Keratinocyte (primary cell): ENCODE results near the gene RARRES1. TPM values are rescaled to one million over a fixed set of nuclear protein-coding genes. Genes with fewer than 3 reads are reported as not detected.

ENCODE experiments used
- DNase-seq: peaks from one replicate; pipeline ENCODE4 v3.0.0-alpha.2; 2011; ENCODE audit warnings: low read depth, missing footprints, low spot score
- FAIRE-seq: peaks from 2 replicates; lab custom pipeline; 2011; peaks lifted over from hg19 to GRCh38; lab: Jason Lieb, UNC
- H2AFZ ChIP-seq: 2 replicates; pipeline ENCODE4 v1.6.0; 2012; ENCODE audit warnings: low read length, control low read depth, inconsistent platforms; ENCODE audit not compliant: control insufficient read depth
- H3K27ac ChIP-seq: 2 replicates; pipeline ENCODE4 v1.5.1; 2011; ENCODE audit warnings: low read length; ENCODE audit not compliant: control insufficient read depth, insufficient read depth
- H3K27me3 ChIP-seq: 3 replicates; pipeline ENCODE4 v1.6.0; 2011; ENCODE audit warnings: low read length; ENCODE audit not compliant: control insufficient read depth, insufficient read depth; ENCODE audit errors: extremely low read depth
- H3K36me3 ChIP-seq, 2 experiments: 2 replicates in 1 of 2; 3 replicates in 1 of 2; pipeline ENCODE4 v1.5.1; 2011; ENCODE audit warnings: low read length in 2 of 2, mild to moderate bottlenecking in 1 of 2; ENCODE audit not compliant: control insufficient read depth in 2 of 2, insufficient read depth in 2 of 2; ENCODE audit errors: extremely low read depth in 1 of 2
- H3K4me1 ChIP-seq: 3 replicates; pipeline ENCODE4 v1.5.1; 2011; ENCODE audit warnings: low read length; ENCODE audit not compliant: control insufficient read depth, insufficient read depth; ENCODE audit errors: extremely low read depth
- H3K4me2 ChIP-seq: 3 replicates; pipeline ENCODE4 v1.6.0; 2011; ENCODE audit warnings: low read depth, low read length; ENCODE audit not compliant: control insufficient read depth, insufficient read depth; ENCODE audit errors: extremely low read depth
- H3K4me3 ChIP-seq, 3 experiments: fragments of 200-600 bp in 1 of 3; sonication (generic) in 1 of 3; 2 replicates in 2 of 3; 3 replicates in 1 of 3; pipeline ENCODE4 v1.5.1; 2011 to 2016; ENCODE audit warnings: low read length in 3 of 3, mild to moderate bottlenecking in 3 of 3, control low read depth in 2 of 3, inconsistent platforms in 1 of 3, low read depth in 1 of 3, mixed read lengths in 1 of 3, mixed run types in 1 of 3, moderate library complexity in 1 of 3; ENCODE audit not compliant: control insufficient read depth in 2 of 3, insufficient read depth in 2 of 3; ENCODE audit errors: extremely low read depth in 1 of 3
- H3K79me2 ChIP-seq: 2 replicates; pipeline ENCODE4 v1.6.0; 2012; ENCODE audit warnings: low read length; ENCODE audit not compliant: control insufficient read depth, insufficient read depth
- H3K9ac ChIP-seq: 3 replicates; pipeline ENCODE4 v1.6.0; 2011; ENCODE audit warnings: low read length; ENCODE audit not compliant: control insufficient read depth, insufficient read depth; ENCODE audit errors: extremely low read depth
- H3K9me1 ChIP-seq: 3 replicates; pipeline ENCODE4 v1.6.0; 2011; ENCODE audit warnings: low read length; ENCODE audit not compliant: control insufficient read depth, insufficient read depth; ENCODE audit errors: extremely low read depth
- H3K9me3 ChIP-seq: 2 replicates; pipeline ENCODE4 v1.5.1; 2012; ENCODE audit warnings: low read depth, low read length; ENCODE audit not compliant: control insufficient read depth
- H4K20me1 ChIP-seq: 3 replicates; pipeline ENCODE4 v1.6.0; 2011; ENCODE audit warnings: low read length; ENCODE audit not compliant: control insufficient read depth, insufficient read depth; ENCODE audit errors: extremely low read depth
- CTCF ChIP-seq, 3 experiments: IDR thresholded peaks in 1 of 3; conservative IDR thresholded peaks in 1 of 3; optimal IDR thresholded peaks in 1 of 3; 2 replicates in 2 of 3; 3 replicates in 1 of 3; pipeline versions ENCODE3 to v1.5.1; 2011; ENCODE audit warnings: low read length in 3 of 3, mild to moderate bottlenecking in 3 of 3, moderate library complexity in 2 of 3, control low read depth in 1 of 3, inconsistent platforms in 1 of 3; ENCODE audit not compliant: insufficient read depth in 2 of 3; ENCODE audit errors: extremely low read depth in 1 of 3
- EZH2 ChIP-seq: IDR thresholded peaks from one replicate; pipeline ENCODE4 v1.6.1; 2012; ENCODE audit warnings: inconsistent platforms, mild to moderate bottlenecking, low read length, moderate library complexity
- dilution Hi-C: fragments of 300-500 bp; cut with MboI; formaldehyde crosslinking; loops from one replicate; pipeline ENCODE4 v1.7.0; 2020; ENCODE audit warnings: low sequenced_read_pairs; ENCODE audit not compliant: extremely low pct_ligation_motif_present
- polyA plus RNA-seq, 5 experiments: library from polyadenylated mRNA; depleted of rRNA in 3 of 5; stranded (reverse) in 3 of 5; stranded (forward) in 1 of 5; unstranded in 1 of 5; fragments of >200 nt; gene quantifications; 1 replicate in 1 of 5; 2 replicates in 3 of 5; 3 replicates in 1 of 5; pipeline versions ENCODE4 v1.2.1 to v1.2.3, GENCODE V29; 2011 to 2012; ENCODE audit warnings: missing spikeins in 2 of 5, low read depth in 1 of 5, low replicate concordance in 1 of 5

RARRES1 gene
- polyA plus RNA-seq, 1 donor (not counting 4 experiments of a cell fraction or from before 2014, with no cell fraction given), result not detected

- Histone ChIP-seq H3K79me2 (no peaks in the 10 kb centered on the region), H3K27ac (no peak overlapping the region), H3K36me3 (peaks cover 0 to 4% of the 10 kb centered on the region in 2 experiments), H3K4me2 (no peak overlapping the region), H3K9me1 (no peaks in the 10 kb centered on the region), H3K27me3 (no peaks in the 10 kb centered on the region), H3K9ac (no peak overlapping the region), H4K20me1 (no peaks in the 10 kb centered on the region), H3K9me3 (no peaks in the 10 kb centered on the region), H2AFZ (no peak overlapping the region), H3K4me3 (no peak overlapping the region), H3K4me1 (no peaks in the 10 kb centered on the region)
- dilution Hi-C loops, result no loop called here
- FAIRE-seq, result no peak
- no peak for DNase-seq
- TF ChIP-seq EZH2 (no peak), CTCF (optimal IDR thresholded peaks at IDR 0.05 in 1 of 3, IDR thresholded peaks at IDR 0.05 in 1 of 3, conservative IDR thresholded peaks at IDR 0.05 in 1 of 3; ENCODE audit: extremely low read depth in 1 of 3, insufficient read depth in 2 of 3, low read length in 3 of 3) (no peak)
Measured at GRCh38 chr3:158679547-158680000, 52.7 kb downstream of the RARRES1 start.

GRCh38 chr3:158678687-158679086 is 53.6 kb downstream of the RARRES1 start:
- Histone ChIP-seq H3K27me3 (no peaks in the 10 kb centered on the region), H3K27ac (no peak overlapping the region), H3K4me3 (no peak overlapping the region), H3K4me2 (no peak overlapping the region), H3K79me2 (no peaks in the 10 kb centered on the region), H3K9me1 (no peaks in the 10 kb centered on the region), H3K9me3 (no peaks in the 10 kb centered on the region), H2AFZ (no peak overlapping the region), H3K9ac (no peak overlapping the region), H3K36me3 (peaks cover 0 to 2% of the 10 kb centered on the region in 2 experiments), H3K4me1 (no peaks in the 10 kb centered on the region), H4K20me1 (no peaks in the 10 kb centered on the region)
- dilution Hi-C loops, result no loop called here
- no peak for TF ChIP-seq CTCF (optimal IDR thresholded peaks at IDR 0.05 in 1 of 3, IDR thresholded peaks at IDR 0.05 in 1 of 3, conservative IDR thresholded peaks at IDR 0.05 in 1 of 3; ENCODE audit: extremely low read depth in 1 of 3, insufficient read depth in 2 of 3, low read length in 3 of 3)
- TF ChIP-seq EZH2, result no peak
- DNase-seq, result no peak
- FAIRE-seq, result no peak
